CD4-positive, alpha-beta T cell treated with Interleukin-17A for 4 hours (primary cell): ENCODE results near the gene CBX8.

Experiments used
- DNase-seq: peaks from one replicate; pipeline ENCODE4 v3.0.0-alpha.2; 2020; ENCODE audit warnings: mixed read lengths

The CBX8 gene

GRCh38 chr17:79791735-79792161 lies 5.1 kb downstream of the CBX8 start:
- DNase-seq: no peak

DNA sequence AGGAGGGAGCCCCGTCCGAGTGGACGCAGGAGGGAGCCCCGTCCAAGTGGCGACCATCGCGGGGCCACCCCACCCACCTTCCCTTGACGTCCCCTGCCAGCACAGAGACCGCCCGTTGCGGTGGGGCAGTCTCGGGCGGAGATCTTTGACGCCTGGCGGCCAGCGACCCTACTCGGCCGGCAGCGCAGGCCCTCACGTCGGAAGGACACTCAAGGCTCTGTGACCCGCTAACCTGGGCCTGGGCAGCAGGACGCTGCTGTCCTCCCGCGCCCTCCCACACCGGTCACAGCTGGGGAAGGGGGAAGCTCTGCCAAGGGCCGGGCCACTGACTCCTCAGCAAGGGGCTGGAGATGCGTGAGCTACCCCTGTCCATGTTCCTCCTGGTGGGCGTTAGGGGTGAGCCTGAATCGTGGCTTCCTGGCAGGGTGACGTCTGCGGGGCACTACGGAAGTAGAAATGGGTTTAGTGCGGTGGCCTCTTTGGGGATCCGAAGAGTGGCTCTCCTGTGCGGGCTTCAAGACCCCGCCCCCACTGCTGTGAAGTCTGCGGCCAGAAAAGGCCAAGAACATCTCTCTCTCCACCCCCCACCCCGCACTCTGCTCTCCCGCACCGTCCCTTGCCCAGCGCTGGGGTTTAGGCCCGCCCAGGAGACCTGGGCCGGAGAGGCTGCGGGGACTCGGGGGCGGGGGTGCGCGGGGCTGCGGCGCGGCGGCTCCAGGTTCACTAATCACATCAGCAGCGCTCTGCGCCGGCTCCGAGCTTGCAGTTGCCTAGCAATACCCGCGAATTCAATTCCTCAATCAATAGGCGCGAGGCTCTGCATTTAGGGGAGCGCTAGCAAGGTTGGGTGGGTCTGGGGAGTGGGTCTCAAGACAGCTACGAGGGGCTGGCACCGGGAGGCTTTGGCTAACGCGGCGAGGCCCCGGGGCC lies 5.8 kb downstream of the CBX8 start:
- DNase-seq: peak; percentile 24

DNA sequence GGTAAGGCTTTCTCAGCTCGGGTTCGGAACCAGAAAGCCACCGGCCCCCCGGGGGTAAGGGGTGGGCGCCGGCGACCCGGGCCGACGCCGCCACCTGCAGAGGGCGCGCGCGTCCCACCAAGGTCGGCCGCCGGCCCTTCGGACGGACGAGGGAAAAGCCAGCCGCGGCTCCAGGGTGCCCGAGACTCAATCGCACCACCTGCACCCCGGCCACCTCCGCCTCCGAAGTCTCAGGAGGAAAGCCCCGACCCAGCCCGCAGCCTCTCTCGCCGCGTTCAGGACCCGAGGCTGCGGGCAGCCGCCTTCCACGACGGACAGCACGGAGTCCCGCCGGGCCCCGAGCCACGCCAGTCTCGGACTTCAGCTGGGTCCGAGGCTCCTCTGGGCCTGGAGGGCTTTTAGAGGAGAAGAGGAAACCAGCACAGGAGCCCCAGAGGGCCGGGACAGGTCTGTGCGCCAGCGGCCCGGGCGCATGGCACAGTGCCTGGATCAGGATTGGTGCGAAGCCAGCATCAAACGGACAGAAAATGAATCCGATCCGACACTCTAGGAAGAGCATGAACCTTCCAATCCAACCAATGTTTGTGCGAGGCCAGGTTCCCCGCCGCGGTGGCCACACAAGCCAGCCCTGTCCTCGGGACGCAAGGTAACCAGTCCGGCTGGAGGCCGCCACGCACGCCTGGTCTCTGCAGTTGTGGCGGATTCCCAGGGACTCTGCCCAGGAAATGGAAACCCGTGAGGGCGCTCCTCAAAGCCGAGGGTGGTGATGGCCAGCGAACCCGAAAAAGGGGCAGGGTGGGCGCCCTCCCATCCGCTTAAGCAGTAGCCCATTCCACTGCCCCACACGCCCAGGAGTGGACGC lies 6.7 kb downstream of the CBX8 start:
- peak; percentile 58 for DNase-seq

GRCh38 chr17:79788989-79789942 lies 7.6 kb downstream of the CBX8 start:
- no peak for DNase-seq

GRCh38 chr17:79788455-79788854 lies 8.4 kb downstream of the CBX8 start:
- DNase-seq: no peak

- no peak for DNase-seq
Measured at GRCh38 chr17:79786930-79787643, 9.8 kb downstream of the CBX8 start.

DNA sequence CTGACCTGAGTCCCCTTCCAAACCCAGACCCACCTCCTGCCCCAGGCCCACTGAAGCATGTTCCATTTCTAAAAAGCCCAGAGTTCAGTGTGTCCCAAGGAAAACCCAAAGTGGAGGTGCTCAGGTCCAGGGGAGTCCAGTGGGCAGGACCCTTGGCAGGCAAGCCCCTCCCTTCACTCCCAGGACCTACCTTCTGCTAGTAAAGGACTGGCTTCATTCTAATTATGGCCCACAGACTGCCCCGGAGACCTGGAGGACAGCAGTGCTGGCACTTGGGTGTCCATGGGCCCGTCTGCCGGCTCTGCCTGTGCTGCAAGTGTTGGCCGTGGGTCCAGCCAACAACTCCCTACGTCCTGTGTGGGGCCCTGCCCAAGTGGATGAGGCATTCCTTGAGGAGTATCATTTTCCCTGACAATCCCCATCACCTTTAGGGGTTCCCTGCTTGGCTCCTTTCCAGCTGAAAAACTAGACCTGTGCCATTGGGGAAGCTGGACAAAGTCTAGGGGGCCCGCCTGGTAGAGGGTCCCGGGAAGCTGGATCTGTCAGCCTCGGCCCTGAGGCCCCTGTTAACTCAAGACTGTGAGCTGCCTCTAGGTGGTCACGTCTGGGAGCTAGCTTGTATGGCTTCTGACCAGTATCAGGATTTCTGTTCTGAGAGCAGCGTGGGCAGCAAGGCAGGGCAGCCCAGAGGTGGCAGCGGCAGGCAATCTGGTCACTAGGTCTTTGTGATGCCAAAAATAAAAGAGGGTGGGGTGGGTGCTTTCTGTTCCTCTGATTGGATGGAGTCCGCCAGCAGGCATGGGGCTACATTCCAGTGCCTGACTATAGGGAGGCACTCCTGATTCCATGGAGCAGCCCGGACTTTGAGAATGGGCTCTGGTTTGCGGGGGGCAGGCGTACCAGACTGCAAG lies 10.7 kb downstream of the CBX8 start:
- no peak for DNase-seq

DNA sequence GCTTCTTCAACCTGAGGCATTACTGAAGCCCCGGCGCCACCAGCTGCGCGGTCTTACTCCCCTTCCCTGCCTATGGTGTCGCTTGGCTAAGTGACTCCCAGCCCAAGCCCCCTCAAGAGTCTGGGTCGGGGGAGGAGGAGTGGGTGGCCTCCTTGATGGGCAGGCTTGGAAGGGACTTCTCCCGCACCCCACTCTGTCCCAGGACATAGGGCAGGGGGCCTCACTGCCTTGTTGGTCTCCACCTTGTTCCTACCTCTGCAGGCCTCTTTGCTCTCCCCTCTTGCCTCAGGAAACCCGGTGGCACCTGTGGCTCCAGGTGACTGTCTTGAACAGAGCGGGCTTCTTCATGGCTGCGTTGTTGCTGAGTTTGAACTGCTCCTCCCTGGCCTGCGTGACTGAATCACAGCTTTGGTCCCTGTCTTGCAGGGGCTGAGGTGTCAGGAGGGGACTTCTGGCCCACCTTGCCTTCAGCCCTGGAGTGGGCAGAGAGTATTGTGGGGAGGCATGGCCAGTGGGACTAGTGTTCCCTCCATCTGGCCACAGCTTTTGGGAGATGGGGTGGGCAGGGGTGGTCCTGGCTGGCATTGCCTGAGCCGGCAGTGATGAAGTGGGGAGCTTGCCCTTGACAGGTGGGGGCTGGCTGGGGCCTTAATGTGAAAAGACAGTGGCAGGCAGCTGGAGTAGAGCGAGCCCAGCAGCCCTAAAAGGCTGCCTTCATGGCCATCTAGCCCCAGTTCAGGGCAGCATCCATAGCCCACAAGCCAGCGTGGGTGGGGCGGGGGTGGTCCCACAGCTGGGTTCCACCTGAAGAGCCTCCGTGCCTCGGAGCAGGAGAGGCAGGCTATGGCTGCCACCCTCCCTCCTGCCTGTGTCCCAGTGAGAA lies 11.6 kb downstream of the CBX8 start:
- DNase-seq: no peak

DNA sequence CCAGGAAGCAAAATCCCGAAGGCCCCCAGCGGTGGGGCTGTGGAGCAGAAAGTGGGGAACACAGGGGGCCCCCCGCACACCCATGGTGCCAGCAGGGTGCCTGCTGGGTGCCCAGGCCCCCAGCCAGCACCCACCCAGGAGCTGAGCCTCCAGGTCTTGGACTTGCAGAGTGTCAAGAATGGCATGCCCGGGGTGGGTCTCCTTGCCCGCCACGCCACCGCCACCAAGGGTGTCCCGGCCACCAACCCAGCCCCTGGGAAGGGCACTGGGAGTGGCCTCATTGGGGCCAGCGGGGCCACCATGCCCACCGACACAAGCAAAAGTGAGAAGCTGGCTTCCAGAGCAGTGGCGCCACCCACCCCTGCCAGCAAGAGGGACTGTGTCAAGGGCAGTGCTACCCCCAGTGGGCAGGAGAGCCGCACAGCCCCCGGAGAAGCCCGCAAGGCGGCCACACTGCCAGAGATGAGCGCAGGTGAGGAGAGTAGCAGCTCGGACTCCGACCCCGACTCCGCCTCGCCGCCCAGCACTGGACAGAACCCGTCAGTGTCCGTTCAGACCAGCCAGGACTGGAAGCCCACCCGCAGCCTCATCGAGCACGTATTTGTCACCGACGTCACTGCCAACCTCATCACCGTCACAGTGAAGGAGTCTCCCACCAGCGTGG lies 12.4 kb downstream of the CBX8 start:
- DNase-seq: no peak

DNA sequence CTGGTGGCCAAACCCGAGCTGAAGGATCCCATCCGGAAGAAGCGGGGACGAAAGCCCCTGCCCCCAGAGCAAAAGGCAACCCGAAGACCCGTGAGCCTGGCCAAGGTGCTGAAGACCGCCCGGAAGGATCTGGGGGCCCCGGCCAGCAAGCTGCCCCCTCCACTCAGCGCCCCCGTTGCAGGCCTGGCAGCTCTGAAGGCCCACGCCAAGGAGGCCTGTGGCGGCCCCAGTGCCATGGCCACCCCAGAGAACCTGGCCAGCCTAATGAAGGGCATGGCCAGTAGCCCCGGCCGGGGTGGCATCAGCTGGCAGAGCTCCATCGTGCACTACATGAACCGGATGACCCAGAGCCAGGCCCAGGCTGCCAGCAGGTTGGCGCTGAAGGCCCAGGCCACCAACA lies 13.0 kb downstream of the CBX8 start:
- DNase-seq: no peak

DNA sequence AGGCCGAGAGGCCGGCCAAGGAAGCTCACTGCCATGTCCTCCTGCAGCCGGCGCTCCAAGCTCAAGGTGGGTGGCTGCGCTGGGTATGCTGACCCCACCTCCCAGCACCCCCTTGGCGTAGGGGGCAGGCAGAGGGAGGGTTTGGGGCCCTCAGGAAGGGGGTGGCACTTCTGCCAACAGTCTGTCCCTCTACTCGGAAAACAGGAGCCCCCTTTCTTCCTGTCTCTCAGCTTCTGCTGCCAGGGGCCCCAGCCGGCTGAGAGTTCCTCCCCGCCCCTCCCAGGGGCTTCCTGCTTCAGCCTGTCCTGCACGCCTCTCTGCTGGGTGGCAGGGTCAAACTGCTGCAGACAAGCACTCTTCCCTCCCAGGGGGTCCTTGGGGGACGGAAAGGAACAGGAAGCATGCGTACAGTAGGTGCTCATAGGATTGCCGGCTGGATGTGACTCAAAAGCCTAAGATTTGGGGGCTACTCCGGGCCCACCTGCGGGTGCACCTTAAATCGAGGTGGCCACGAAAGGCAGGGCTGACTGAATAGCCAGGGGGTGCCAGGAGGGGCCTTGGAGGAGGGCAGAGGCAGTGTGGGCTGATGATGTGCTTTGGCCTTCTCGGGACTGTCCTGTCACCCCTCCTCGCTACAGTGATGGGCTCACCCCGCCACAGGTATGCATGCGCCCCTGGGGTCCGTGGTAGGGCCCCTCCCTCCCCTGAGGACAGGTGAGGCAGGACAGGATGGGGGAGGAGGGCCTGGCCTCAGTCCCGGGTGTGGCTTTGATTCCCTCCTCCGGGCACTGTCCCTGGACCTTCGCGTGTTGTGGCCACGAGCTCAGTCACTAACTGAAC lies 14.9 kb downstream of the CBX8 start:
- no peak for DNase-seq

DNA sequence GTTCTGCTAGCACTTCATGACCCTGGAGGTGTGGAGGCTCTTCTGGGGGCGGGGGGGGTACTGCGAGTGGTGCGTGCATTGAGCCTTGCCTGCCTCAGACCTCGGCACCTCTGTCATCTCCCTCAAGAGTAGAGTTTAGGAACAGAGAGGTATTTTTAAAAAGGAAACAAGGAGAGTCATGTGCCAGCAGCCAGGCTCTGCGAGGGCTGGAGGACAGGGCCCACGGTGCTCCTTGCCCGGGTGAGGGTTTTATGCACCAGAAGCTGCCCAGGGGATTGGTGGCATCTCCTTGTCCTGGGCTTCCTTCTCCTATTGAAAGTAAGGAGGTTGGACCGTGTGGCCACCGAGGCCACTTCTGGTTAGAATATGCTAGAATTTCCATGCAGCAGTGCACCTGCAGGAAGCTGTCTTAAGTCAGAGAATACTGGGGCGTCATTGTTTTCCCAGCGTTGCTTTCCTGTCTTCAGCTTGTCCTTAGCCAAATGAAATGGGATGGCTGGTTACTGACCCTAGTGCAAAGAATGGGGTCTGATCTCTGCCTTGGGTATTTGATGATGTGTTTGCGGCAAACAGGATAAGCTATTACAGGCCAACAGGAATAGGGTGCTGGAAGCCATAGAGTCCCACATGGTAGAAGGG lies 15.7 kb downstream of the CBX8 start:
- no peak for DNase-seq

DNA sequence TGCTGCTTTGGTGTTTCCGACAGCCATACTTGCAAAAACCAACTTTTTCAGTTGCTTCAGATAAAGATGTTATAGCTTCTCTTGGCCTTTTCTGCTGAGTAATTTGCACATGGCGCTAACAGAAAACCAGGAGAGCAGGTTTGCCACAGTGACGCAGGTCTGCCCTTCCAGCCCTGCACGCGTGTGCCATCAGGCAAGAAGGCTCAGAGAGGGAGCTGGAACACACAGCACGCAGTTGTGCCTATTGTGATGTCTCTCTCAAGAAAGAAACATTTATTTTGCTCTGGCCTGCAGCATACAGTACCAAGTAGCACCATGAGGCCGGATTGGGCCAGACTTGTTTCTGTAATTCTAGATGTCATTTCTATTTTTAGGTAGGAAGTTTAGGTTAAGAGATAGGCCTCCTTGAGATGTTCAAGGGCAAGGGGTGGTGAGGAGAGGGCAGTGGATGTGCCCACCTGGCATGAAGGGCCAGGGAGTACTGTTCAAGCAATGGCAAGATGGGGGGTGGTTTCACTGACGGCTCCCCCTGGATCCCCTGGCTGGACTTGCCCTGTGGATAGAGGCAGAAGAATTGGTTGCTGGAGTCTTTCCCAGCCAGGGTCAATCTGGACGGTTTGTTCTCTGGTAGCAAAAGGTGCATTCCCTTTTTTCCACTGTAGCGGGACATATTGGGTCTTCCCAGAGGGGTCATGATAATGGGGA lies 17.1 kb downstream of the CBX8 start:
- no peak for DNase-seq

GRCh38 chr17:79779084-79779529 lies 17.8 kb downstream of the CBX8 start:
- no peak for DNase-seq

- peak; percentile 19 for DNase-seq
Measured at GRCh38 chr17:79778504-79779083, 18.3 kb downstream of the CBX8 start.

- peak; percentile 90 for DNase-seq
Measured at GRCh38 chr17:79777894-79778503, 18.9 kb downstream of the CBX8 start, which contains the start of gene CBX2. TSS of gene CBX2 (plus strand) at chr17:79778148. CDS start at chr17:79778236, 88 bp downstream.
